GM21529 (cell line): Measurements from ENCODE around the gene RFX3.

ENCODE experiments used
- ATAC-seq: cut with Tn5 transposase; IDR thresholded peaks from one replicate; pipeline ENCODE4 v1.9.1; 2021; ENCODE audit not compliant: unreplicated experiment

The RFX3 gene

GRCh38 chr9:3514786-3515185, 11.0 kb downstream of the RFX3 start:
- ATAC-seq = no peak

DNA sequence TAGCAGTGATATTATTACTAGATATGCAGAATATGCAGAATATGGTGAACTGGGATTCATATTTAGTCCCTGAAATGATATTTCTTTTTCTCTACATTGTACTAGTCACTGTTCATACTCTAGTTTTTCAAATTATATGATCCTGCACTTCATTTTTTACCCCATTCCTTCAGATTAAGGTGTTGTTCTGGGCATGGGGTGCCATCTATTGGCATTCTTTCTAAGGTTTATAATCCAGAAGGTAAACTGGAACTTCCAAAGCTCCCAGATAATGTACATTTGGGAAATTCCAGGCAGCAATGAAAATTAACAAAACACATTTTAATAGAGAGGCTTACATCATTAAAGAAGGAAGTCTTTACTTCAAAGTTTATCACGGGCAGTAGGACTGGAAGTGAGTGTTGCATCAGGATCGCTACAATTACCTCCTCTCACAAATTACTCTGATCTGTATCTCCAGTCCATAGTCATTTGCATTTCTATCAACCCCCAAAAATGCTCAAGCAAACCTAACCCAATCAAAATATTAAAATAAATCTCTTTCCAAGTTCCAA, 12.5 kb downstream of the RFX3 start:
- no peak for ATAC-seq

- ATAC-seq = no peak
These were observed 14.2 kb downstream of the RFX3 start for GRCh38 chr9:3511551-3511950.

DNA sequence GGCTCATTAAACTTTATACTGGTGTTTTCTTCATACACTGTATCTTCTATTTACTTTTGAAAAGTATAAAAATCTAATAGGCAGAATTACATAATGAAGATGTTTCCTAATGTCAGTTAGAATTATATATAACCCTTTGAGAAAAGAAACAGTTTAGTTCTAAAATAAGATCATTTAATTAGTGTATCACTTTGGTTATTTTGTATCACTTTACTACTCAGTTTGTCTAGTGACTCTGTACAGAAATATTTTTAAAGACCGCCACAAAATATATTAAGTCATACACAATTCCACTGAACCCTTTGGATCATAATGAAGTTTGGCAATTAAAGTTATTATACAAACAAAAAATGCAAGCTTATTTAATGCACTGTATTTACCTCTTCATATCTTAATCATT, 15.0 kb downstream of the RFX3 start:
- no peak for ATAC-seq

DNA sequence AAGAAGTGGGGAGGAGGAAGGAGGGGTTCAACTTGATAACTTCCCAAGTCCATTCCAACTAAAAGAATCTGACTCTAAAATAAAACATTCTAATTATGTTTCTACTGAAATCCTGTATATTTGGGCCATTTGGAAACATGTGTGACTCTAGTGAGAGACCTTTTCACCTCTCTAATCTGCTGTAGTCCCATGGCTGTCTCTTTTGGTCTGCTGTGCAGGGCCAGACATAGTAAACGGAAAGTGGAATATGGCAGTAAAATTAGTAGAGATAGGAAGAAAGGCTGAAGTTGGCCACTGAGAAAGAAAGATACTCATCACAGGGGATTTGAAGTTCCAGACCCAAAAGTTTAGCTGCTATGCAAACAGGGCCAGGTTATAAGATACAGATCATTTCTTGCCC, 15.9 kb downstream of the RFX3 start:
- no peak for ATAC-seq

DNA sequence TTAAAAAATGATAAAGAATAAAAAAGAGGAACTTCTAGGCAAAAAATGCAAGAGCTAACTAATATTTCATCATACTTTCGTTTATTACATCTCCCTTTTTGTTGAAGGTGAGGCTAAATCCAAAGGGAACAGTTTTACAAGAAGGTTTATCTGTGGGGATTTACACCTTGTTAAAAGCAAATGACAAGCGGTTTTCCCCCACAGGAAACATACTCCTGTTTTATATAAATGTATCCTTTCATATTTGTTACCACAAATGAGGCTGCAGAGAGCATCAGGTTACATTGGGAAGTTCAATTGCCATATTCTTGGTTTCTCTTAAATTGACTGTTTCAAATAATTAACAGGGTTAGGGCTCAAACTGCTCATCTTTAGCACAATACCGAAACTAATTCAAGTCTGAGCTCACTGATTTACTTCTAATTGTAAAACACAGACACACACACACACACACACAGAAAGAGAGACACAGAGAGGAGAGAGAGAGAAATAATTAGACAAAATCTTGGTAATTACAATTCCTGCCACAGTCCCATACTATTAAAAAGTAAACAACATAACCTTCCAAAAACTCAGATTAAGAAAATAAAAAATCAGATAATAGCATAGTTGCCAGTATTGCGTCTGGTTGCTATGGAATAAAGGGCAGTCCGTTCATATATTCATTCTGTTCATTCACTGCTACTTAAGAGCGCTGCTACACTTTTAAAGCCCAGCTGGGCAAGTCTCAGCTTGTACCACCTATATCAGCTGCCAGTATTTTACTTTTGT, 17.1 kb downstream of the RFX3 start:
- no peak for ATAC-seq

DNA sequence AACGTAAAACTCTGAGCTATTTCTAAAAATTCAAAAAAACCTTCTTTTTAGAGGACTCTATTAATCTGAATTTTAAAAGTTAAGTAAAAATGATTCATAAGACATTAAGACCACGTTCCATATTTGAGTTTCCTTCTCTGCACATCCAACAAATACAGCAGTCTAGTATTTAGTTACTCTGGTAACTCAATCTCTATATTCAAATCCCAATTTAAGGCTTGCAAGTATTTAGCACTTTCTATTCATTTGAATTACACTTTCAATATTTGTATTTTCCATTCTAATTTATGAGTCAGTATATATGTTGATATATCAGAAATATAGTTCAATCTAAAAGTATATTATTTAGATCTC, 17.7 kb downstream of the RFX3 start:
- ATAC-seq = no peak

DNA sequence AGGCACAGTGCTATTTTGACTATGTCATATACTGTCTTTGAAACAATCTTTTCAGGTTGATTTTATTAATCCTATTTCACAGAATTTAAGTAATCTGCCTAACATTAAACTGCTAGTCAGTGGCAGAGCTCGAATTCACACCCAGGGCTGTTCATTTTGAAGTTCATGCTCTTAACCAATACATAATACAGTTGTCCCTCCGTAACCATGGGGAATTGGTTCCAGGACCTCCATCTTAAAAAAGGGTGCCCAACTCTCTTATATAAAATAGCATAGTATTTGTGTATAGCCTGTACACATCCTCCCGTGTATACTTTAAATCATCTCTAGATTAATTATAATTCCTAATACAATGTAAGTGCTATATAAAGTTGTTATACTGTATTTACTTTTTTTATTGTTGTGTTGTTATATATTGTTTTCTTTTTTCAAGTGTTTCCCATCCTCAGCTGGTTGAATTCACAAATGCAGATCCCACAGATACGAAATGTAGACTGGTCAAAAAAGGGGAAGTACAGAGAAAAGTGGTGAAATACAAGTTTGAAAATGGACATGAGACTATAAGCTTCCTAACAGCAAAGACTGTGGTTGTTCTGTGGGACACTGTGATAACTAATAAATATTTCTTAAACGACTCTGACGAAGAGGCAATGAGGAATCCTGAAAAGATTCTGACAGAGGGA, 18.3 kb downstream of the RFX3 start:
- peak; percentile 70 for ATAC-seq

DNA sequence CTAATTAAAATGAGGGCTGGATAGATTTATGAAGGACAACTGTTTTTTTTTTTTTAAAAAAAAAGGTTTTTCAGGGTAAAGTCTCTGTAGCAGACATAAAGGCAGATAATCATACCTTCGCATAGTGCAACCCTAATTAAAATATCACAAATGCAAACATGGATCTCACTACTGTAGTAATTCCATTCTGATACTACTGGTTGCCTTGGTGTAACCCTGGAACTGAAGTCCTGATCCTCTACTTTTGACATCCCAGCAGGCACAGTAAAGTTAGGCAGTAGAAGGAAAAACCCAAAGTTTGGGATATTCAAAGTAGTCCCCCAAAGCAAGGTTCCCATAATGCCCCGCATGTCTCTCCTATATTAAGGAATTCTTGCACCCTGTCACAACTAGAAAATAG, 19.6 kb downstream of the RFX3 start:
- ATAC-seq = no peak

DNA sequence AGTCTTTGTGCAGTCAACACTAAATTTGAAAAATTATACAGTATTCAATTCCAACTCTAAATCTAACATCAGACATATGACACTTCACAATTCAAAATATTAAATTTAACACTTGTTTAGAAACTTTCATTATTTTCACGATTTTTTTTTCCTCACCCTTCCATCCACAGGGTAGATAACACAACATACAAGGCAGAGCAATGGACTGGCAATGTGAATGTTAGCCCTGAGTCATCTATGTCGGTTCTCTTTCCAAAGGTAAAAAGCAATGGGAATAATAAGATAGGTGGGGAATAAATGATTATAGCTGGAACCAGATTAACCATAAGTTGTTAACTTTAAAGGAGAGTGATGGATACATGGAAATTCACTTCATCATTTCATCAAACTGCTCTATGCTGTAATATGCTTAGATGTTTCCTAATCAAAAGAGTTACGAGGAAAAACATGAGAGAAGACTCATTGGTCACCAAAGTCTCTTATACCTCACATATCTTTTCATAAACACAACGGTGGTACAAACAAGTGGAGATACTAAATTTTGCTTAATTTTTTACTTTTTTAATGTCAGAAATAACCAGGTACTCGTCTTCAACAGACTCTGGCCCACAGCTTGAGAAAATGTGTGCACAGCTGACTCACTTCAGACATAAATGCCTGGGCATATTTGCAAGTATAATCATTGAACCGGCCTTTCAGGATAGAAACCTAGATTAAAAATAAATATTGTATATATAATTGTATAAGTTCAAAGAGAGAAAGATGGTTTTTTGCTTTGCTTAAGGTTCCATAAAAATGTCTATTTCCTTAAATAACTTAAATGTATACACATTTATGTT, 23.0 kb downstream of the RFX3 start:
- ATAC-seq = no peak

GRCh38 chr9:3500044-3500443, 25.8 kb downstream of the RFX3 start:
- no peak for ATAC-seq

DNA sequence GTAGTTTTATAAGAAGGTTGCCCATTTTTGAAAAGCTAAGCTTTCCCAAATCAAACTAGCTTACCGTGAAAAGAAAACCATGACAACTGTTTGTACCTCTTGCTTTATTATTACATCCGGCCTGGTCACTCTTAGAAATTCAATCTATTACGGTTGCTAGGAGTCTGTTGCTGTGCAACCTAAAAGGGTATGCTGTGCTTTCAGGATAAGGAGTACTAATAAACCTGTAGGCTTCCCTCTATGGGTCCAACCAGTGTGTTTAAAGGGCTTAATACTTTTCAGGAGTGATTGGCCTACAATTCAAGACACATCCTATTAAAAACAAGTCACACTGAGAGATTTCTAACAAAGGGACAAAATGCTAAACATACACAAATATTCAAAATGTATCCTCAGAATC, 27.1 kb downstream of the RFX3 start:
- ATAC-seq = no peak

- no peak for ATAC-seq
These were observed 27.9 kb downstream of the RFX3 start for GRCh38 chr9:3497857-3498256.

- ATAC-seq = no peak
These were observed 28.4 kb downstream of the RFX3 start for GRCh38 chr9:3497401-3497800.

DNA sequence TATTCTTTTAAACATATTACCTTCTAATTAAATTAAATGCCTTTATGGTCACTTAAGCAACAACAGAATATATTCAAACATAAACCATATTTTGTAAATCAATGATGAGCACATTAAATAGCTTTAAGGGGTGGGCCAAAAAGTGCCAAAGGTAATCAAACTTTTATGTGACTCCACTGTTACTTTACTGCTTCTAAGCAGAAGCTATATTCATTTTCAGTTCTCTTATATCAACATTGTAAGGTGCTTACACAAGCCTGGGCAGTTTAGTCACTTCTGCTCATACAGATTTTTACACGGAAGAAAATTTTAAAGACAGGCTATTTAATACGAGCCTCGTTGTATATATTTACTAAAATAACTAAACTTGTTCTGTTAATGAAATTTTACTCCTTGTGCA, 29.9 kb downstream of the RFX3 start:
- ATAC-seq = no peak

DNA sequence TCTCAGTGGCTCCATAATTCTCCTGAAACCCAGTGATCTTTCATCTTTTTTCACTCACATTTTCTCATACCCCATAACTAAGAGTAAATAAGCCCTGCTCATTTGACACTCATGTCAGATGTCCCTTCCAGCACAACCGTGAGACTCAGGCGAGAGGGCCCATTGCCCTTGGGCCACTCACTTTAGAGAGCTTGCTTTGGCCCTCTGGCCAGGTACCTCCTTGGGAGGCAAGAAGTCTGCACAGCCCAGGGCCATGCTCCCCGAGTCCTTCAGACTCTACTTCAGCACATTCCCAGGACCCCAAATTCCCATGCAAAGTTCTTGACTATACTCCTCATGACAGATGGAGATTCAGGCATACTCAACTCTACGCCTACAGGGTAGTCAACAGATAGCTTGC, 33.6 kb downstream of the RFX3 start:
- no peak for ATAC-seq

DNA sequence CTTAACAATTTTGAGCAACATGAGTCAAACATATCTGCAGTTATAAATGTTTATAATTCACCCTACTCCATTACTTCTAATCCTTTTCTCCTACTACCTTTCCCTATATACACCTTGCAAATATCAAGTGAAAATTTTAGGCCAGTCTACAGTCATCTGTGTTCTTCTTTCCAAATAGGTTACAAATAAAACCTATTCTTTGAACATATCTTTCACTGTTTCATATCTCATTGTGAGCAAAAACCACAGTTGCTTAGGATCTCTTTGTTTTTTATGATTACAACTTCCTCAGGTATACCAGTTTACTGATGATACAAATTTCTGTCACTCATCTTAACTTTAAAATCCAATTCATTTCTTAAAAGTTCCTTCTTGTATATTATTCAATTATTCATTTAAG, 34.4 kb downstream of the RFX3 start:
- ATAC-seq = no peak

- no peak for ATAC-seq
These were observed 34.8 kb downstream of the RFX3 start for GRCh38 chr9:3490957-3491356.

DNA sequence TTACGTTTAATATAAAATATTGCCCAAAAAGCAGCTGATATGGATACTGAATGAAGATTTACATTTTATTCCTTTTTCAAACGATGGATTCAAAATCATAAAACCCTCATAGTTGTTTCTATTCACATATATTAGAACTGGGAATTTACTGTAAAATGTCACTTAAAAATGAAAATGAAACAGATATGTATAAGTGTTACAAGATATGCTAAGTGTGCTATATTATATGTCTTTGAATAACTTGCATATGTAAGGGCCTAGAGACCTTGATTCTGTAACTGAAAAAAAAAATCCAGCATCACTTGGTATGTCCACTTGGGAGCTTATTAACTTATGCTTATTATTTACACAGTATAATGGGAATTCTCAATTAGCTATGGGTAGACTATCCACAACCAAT, 43.2 kb downstream of the RFX3 start:
- ATAC-seq = no peak

DNA sequence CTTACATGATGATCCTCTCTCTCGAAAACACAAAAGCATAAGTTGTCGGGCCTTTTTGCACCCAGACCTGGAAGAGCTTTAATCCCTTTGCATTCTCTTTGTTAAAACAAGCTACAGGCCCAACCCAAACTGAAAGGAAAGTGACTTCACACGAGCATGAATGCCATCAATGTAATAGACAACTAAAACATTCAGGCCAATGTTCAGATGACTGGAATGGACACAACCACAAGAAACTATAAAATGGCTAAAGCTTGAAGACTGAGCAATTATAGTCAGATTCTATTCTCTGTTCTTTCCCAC, 45.5 kb downstream of the RFX3 start:
- no peak for ATAC-seq

DNA sequence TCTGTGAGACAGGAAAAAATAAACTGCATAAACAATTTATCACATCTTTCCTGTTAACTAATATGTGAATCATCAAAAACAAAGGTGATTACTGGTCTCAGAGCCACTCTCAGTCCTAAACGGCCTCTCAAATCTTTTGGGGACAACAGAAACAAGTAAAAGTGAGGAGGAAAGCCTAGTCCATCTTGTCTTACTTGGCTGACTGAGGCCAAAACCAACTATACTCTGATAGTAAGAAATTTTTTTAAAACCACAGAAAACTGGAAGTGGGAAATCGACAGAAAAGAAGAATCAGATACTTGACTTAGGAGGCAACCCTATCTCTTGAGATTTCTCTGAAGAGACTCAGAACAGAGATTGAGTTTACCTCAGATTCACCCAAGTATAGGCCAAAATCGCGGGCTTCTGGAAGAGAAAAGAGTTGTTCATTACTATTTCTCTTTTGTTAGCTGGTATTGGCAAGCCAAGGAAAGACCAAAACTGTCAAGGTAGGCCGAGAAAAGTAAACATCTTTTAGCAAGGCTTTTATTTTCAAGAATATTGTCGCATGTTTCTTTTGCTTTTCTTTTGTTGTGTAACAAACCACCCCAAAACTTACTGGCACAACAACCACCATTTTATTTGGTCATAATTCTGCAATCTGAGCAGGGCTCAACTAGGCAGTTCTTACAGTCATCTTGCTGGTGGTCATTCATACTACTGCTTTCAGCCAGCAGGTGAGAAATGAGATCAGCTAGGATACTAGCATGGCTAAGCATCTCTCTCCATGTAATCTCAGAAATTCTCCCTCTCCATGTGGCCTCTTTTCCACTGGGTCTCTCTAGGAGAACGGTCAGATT, 46.1 kb downstream of the RFX3 start:
- ATAC-seq = peak; percentile 45
